UCSD-AML1 (cell line): ENCODE results near the gene FCGR3A.
"Not testable (repeated sequence)": the region's sequence is repeated elsewhere in the genome, so short reads cannot be mapped to it uniquely, and the experiment has no call there.

Experiments used
- DNase-seq: peaks from one replicate; lab custom pipeline; 2025; ENCODE audit not compliant: unreplicated experiment; lab: John Stamatoyannopoulos, UW

The FCGR3A gene

DNA sequence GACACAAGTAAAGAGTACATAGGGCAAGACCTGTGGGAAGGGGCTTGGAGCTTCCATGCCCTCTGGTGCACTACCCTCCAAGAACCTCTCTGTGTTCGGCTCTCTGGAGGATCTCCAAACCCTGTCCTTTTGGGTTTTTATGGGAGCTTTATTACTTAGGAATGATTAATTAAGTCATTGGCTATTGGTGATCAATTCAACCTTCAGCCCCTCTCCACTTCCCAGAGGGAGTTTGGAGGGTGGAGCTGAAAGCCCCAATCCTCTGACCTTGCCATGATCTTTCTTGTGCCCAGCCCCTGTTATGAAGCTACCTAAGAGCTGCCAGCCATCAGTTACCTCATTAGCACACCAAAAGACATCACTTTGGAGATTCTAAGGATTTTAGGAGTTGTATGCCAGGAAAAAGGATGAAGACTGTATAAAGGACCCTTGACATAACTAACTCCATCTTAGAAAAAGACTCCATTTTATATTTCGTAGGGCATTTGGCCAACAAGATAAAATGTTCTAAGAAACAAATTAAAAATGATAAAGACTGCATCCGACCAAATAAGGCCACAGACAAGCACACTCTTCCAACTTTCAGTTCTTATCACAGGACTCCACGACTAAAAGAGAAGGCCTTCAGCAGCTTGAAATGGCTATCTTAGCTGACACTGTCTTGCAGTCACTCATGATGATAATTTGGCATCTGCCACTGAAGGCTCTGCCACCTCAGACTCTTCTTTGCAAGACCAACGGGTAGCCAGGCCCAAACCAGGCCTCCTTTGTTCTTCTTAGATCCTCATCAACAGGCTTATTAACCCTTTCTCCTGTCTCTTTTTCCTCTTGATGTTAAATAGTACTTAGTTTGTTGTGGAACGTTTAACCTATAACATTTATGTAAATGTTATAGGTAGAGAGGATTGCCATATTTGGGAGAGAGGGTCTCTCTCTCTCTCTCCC lies 8.2 kb upstream of the FCGR3A start:
- DNase-seq = not testable (repeated sequence)

- not testable (repeated sequence) for DNase-seq
Measured at GRCh38 chr1:161556990-161557389, 7.4 kb upstream of the FCGR3A start.

DNA sequence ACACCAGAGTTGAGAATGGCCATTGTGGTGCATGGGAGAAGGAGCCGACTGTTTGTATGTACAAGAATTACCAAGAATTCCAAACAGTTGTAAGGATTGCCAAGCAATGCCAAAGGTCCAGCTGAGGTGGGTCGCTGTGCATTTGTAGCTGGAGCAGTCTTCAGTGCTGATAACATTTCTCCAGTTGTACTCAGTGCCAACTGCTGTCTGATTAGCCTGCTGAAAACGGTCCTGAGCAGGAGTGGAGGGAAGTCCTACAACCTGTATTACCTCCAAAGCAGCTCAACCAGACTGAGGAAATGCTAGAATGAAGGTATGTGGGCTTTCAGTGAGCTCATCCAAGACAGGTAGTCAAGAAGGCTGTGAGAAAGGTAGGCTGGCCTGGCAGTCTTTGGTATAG lies 6.5 kb upstream of the FCGR3A start:
- DNase-seq = not testable (repeated sequence)

DNA sequence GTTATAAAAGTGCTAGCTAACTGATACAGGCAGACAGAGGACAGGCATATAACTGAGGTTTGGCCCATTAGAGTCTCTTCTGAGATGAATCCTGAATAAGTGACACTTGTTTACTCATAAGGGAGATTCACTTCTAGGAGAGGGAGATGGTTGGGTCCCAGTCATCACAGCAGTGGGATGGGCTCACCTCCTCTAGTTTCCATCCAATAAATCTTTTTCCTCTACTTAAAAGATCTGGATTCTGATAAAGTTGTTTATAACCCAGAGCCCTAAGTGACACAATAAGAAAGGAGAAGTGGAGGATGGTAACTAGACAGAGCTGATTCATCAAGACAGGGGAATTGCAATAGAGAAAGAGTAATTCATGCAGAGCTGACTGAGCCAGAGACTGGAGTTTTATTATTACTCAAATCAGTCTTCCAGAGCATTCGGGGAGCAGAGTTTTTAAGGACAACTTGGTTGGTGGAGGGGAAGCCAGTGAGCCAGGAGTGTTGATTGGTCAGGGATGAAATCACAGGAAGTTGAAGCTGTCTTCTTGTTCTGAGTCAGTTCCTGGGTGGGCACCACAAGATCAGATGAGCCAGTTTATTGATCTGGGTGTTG lies 5.3 kb upstream of the FCGR3A start:
- not testable (repeated sequence) for DNase-seq

DNA sequence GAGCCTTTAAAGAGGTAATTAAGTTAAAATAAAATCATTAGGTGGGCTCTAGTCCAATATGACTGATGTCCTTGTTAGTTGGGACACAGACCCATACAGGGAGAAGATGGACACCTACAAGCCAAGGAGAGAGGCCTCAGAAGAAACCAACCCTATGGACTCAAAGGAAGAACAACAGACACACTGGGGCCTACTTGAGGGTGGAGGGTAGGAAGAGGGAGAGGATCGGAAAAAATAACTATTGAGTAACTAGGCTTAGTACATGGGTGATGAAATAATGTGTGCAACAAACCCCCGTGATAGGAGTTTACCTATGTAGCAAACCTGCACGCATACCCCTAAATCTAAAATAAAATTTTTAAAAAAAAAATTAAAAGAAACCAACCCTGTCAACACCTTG lies 4.7 kb upstream of the FCGR3A start:
- not testable (repeated sequence) for DNase-seq

DNA sequence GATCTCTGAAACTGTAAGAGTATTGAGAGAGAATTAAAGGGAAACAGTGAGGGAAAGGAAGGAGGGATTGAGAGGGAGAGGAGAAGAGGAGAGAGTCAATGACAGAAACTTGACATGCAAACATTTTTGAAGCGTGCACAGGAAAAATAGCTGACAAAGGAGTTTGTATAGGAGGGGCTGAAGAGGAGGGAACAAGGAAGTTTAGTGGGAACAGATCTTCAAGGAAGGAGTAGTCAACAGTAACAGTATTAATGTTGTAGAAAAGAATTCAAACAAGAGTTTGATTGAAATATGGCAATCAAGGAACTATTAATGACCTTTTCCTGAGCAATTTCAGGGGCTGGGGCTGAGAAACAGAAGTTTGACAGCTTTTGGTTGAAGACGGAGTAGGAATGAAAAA lies 4.0 kb upstream of the FCGR3A start:
- DNase-seq = not testable (repeated sequence)

- DNase-seq = not testable (repeated sequence)
Measured at GRCh38 chr1:161550942-161551341, 1.3 kb upstream of the FCGR3A start.

- DNase-seq = not testable (repeated sequence)
Measured at GRCh38 chr1:161548749-161549406, 740 bp downstream of the FCGR3A start.

GRCh38 chr1:161547995-161548741 lies 1.4 kb downstream of the FCGR3A start:
- not testable (repeated sequence) for DNase-seq

DNA sequence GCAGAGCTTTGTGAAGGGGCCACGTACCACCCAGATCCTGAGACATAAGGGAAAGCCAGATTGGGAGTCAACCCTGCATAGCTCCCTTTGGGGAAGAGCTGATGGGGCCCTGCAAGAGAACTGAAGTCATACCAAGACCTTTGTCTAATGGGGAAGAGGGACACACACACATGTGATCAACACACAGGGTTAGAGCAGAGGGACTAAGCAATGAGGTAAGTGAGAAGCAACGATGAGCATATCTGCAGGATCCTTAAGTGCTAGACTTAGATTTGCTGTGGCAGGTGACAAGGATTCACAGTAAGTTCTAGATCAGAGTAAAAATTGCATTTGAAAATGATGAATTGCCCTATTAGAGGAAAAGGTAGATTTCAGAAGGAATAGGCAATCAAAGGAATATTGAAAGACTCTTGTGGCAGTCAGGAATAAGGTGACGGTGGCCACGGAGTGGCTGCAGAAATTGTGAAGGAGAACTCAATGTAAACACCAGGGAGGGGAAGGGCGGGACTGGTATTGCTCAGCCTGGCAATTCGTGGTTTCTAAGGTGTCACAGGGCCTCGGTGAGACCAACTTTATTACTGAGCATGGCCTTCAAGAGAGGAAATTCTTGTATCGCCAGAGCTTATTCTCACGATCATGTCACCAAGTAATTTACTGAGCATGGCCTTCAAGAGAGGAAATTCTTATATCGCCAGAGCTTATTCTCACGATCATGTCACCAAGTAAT lies 4.5 kb downstream of the FCGR3A start:
- not testable (repeated sequence) for DNase-seq

GRCh38 chr1:161543125-161543524 lies 6.5 kb downstream of the FCGR3A start:
- not testable (repeated sequence) for DNase-seq

DNA sequence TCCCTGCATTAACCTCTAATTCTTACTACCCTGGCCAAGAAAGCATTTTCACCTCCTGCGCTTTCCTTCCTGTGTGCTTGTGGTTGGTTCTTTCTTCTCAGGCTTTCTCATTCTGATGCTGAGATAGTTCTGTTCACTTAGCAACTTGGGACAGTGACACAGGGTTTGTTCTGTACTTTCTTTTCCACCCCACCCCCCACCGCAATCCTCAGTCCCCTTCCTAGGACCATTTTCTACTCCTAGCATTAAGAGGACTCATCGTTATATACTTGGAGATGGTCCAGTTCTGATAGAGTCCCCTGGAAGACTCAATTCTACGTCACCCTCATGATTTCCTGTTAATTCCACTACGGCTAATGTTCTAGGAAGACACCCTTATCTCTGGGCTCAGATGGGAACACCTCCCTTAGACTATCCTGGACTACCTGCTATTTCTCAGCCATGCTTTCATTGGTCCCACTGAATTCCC lies 7.5 kb downstream of the FCGR3A start:
- not testable (repeated sequence) for DNase-seq

GRCh38 chr1:161540570-161540960 lies 9.1 kb downstream of the FCGR3A start:
- DNase-seq = not testable (repeated sequence)

DNA sequence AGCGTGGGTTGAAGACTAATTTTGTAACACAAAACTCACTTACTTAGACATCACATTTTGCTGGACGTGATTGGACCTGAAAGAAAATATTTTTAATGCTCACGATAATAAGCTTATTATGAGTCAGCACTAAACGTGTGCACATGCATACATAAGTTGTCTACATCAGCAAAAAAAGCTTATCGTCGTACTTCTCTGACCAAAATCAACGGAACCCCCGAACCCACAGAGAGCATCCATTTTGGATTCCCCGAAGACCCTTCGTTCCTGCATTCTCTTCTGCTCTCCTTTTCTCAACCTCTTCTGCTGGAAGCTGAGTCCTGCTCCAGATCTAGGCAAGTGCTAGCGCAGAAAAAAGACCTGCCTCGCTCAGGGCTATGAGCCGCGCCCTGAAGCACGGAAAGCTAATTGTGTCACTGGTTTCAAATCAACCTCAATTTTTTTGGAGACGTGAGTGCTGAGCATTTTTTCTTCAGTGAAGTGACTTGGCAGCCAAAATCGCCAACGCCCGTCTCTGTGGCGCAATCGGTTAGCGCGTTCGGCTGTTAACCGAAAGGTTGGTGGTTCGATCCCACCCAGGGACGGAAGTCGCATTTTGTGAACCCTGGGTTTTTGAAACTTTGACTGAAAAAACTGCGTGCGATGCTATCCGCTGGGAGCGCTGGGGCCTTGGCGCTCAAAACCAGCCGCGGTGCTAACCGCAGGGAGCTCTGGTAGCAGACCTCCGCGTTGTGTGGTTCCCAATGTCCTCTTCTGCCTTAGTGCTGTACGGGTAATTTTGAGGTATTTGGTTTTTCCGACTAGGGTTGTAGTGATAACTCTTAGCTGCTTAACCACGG lies 9.7 kb downstream of the FCGR3A start:
- DNase-seq = peak; percentile 80

GRCh38 chr1:161538925-161539479 lies 10.6 kb downstream of the FCGR3A start:
- not testable (repeated sequence) for DNase-seq

DNA sequence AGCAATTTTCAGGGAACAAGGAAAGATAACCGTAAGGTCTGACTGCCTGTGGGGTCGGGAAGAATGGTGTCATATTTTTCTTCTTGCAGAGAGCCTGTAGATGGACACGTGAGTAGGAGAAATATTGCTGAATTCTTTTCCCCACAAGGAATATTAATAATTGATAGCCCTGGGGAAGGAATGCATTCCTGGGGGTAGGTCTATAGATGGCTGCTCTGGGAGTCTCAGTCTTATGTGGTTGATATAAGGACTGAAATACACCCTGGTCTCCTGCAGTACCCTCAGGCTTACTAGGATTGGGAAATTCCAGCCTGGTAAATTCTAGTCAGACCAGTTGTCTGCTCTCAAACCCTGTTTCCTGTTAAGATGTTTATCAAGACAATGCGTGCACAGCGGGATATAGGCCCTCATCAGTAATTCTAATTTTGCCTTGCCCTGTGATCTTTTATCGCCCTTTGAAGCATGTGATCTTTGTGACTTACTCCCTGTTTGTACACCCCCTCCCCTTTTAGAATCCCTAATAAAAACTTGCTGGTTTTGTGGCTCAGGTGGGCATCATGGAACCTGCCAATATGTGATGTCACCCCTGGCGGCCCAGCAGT lies 12.4 kb downstream of the FCGR3A start:
- DNase-seq = not testable (repeated sequence)

DNA sequence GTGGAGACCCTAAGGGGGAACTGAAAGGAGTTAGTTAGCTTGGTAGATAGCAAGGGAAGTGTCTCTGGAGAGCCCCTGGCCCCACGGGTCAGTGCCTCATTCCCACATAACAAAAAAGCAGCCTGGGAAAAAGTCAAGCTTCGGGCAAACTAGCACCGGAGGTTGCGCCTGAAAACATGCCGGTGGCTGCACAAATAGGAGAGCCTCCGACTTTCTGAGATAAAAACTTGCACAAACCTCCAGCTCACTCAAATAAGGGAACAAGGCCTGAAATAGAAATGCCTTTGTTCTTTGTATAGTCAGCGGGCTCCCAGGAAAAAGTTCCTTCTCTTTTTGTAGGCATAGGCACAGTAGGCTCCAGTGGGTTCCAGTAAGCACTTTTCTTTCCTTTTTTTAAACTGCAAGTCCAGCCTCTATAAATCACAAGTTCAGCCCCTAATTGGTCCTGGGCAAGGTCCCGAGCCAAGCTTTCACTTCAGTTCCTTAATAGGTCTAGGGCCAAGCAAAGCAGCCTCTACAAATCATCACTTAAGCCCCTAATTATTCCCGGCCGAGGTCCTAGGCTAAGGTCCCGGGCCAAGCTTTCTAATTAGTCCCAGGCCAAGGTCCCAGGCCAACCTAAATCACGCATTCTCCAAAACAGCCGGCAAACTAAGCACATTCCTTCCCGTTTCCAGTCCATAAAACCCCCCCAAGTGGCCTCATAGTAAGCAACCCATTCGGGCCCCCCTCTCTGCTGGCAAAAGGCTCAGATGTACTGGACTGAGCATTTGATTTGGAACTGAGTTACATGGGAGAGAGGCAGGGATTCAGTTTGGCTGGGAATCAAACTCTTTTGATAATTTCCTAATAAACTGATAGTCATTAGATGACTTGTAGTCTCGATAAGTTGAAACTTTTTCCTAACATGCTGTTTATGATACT lies 16.7 kb downstream of the FCGR3A start:
- not testable (repeated sequence) for DNase-seq
